Natural killer cell (primary cell): Measurements from ENCODE around the gene WDR89. TPM values are rescaled to one million over a fixed set of nuclear protein-coding genes. Genes with fewer than 3 reads are reported as not detected.

ENCODE experiments used
- ATAC-seq, 3 donors: fragments of 150-1000 bp in 2 of 3; fragments of 200-7000 bp in 1 of 3; cut with Tn5 transposase; 1 replicate in 1 of 3; 2 replicates in 2 of 3; pipeline ENCODE4 v1.10.0; 2021; ENCODE audit warnings: mild to moderate bottlenecking in 2 of 3, moderate library complexity in 2 of 3
- DNase-seq, 2 donors: peaks; one replicate each; pipeline versions ENCODE4 v3.0.0 to v3.0.0-alpha.2; 2013 to 2021; ENCODE audit warnings: mixed read lengths in 1 of 2
- H3K27ac ChIP-seq: one replicate; pipeline ENCODE4 v1.5.1; 2013; ENCODE audit warnings: mild to moderate bottlenecking, low read length
- H3K27me3 ChIP-seq: one replicate; pipeline ENCODE4 v1.6.1; 2013; ENCODE audit warnings: low read length; ENCODE audit not compliant: control insufficient read depth, insufficient read depth
- H3K36me3 ChIP-seq: one replicate; pipeline ENCODE4 v1.6.1; 2013; ENCODE audit warnings: low read length; ENCODE audit not compliant: control insufficient read depth, insufficient read depth
- H3K4me1 ChIP-seq: one replicate; pipeline ENCODE4 v1.6.1; 2013; ENCODE audit warnings: low read length; ENCODE audit not compliant: control insufficient read depth, insufficient read depth
- H3K4me3 ChIP-seq: one replicate; pipeline ENCODE4 v1.5.1; 2013; ENCODE audit warnings: low read length
- H3K9me3 ChIP-seq: one replicate; pipeline ENCODE4 v1.6.1; 2013; ENCODE audit warnings: low read length; ENCODE audit not compliant: control insufficient read depth, insufficient read depth
- H3K27ac Mint-ChIP-seq, 2 donors: one replicate each; pipeline ENCODE4 v1.8.0; 2022; ENCODE audit warnings: mild to moderate bottlenecking in 2 of 2, mixed read lengths in 2 of 2, moderate library complexity in 1 of 2
- H3K27me3 Mint-ChIP-seq, 2 donors: one replicate each; pipeline ENCODE4 v1.8.0; 2022; ENCODE audit warnings: low read depth in 2 of 2, mixed read lengths in 2 of 2
- H3K36me3 Mint-ChIP-seq: one replicate; pipeline ENCODE4 v1.8.0; 2022; ENCODE audit warnings: mixed read lengths
- H3K4me1 Mint-ChIP-seq, 2 donors: one replicate each; pipeline ENCODE4 v1.8.0; 2022; ENCODE audit warnings: mixed read lengths in 2 of 2
- H3K4me3 Mint-ChIP-seq: one replicate; pipeline ENCODE4 v1.8.0; 2022; ENCODE audit warnings: mild to moderate bottlenecking, moderate library complexity, mixed read lengths
- H3K9me3 Mint-ChIP-seq, 2 donors: one replicate each; pipeline ENCODE4 v1.8.0; 2022; ENCODE audit warnings: mixed read lengths in 2 of 2
- WGBS: methylation state at CpG from one replicate; pipeline ENCODE4 v1.1.7; 2013; ENCODE audit warnings: missing lambda C conversion rate; ENCODE audit not compliant: insufficient coverage; 5-methylcytosine and 5-hydroxymethylcytosine counted together
- intact Hi-C: fragments of 100-400 bp; cut with micrococcal nuclease; formaldehyde crosslinking; loops from one replicate; pipeline ENCODE4 v1.14.2; 2022
- total RNA-seq, 4 donors: library from RNA; stranded (reverse); fragments of 120-200 nt in 1 of 4; gene quantifications; one replicate each; pipeline versions ENCODE4 v1.2.3 to v1.2.4, GENCODE V29; 2013 to 2022
- TF ChIP-seq, protein P1 (sequence below): fragments of 200-600 bp; IDR thresholded peaks from one replicate; pipeline ENCODE4 v1.8.0; 2022; ENCODE audit warnings: antibody characterized with exemption

WDR89 gene
- total RNA-seq, 3 donors from 2014 or later (not counting 1 experiment from before 2014, with no cell fraction given) = 9.6 to 13.4 (median 10.7) TPM

DNA sequence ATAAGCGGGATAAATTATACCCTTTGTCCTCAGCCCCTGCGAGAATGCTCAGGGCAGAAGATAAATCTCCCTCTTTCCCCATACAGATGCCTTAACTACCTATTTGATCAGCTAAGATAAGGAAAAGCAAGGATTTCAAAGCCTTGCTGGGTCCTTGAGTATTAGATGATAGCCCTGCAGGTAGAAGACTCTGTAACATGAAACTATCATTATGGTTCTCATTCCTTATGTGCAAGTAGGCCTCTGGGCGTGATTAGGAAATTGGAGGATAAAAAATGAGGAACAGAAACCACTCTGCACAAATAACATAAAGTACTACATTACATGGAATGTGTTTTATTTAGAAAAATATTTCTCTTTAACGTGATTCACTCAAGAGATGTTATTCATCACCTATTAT is 14.5 kb upstream of the WDR89 start:
- Histone ChIP-seq H3K9me3 (no peaks in the 10 kb centered on the region), H3K27me3 (no peaks in the 10 kb centered on the region), H3K27ac (no peak overlapping the region), H3K4me3 (no peak overlapping the region), H3K4me1 (peaks cover 7% of the 10 kb centered on the region), H3K36me3 (no peaks in the 10 kb centered on the region)
- H3K36me3 Mint-ChIP-seq = no peaks in the 10 kb centered on the region
- H3K9me3 Mint-ChIP-seq = no peaks in the 10 kb centered on the region
- H3K4me3 Mint-ChIP-seq = no peak overlapping the region
- DNase-seq = no peak
- TF ChIP-seq, protein P1, sequence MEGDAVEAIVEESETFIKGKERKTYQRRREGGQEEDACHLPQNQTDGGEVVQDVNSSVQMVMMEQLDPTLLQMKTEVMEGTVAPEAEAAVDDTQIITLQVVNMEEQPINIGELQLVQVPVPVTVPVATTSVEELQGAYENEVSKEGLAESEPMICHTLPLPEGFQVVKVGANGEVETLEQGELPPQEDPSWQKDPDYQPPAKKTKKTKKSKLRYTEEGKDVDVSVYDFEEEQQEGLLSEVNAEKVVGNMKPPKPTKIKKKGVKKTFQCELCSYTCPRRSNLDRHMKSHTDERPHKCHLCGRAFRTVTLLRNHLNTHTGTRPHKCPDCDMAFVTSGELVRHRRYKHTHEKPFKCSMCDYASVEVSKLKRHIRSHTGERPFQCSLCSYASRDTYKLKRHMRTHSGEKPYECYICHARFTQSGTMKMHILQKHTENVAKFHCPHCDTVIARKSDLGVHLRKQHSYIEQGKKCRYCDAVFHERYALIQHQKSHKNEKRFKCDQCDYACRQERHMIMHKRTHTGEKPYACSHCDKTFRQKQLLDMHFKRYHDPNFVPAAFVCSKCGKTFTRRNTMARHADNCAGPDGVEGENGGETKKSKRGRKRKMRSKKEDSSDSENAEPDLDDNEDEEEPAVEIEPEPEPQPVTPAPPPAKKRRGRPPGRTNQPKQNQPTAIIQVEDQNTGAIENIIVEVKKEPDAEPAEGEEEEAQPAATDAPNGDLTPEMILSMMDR = no peak
- no peaks in the 10 kb centered on the region for H3K27me3 Mint-ChIP-seq
- no peak overlapping the region for H3K27ac Mint-ChIP-seq
- ATAC-seq = no peak
- no peaks in the 10 kb centered on the region for H3K4me1 Mint-ChIP-seq
- WGBS = 95% methylated on average over 2 of the region's 4 CpGs
- intact Hi-C loops = no loop called here

DNA sequence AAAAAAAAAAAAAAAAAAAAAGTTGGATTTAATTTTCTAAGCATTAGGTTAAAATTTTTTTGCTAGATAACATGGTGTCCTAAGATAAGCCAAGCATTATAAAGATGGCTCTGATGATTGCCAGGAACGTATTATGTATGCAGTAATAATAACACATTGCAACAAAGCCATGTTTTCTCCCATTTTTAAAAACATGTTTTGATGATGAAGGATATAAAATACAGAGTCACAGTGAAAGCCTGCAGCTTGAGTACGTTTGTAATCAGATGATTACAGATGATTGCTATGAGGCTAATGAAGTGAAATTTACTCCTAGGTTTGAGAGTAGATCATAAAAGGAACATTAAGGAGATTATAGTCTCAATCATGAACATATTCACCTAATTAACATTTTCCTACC is 13.3 kb upstream of the WDR89 start:
- no peaks in the 10 kb centered on the region for H3K36me3 Mint-ChIP-seq
- peaks cover 20% of the 10 kb centered on the region for H3K4me1 ChIP-seq
- H3K27me3 ChIP-seq = no peaks in the 10 kb centered on the region
- intact Hi-C loops = no loop called here
- no peak overlapping the region for H3K4me3 Mint-ChIP-seq
- H3K4me3 ChIP-seq = no peak overlapping the region
- ATAC-seq = no peak
- no peak overlapping the region for H3K27ac ChIP-seq
- H3K36me3 ChIP-seq = no peaks in the 10 kb centered on the region
- no peak overlapping the region for H3K27ac Mint-ChIP-seq
- H3K9me3 Mint-ChIP-seq = no peaks in the 10 kb centered on the region
- H3K4me1 Mint-ChIP-seq = peaks cover 9 to 10% of the 10 kb centered on the region in 2 donors
- TF ChIP-seq, protein P1 = no peak
- no peaks in the 10 kb centered on the region for H3K9me3 ChIP-seq
- no peak for DNase-seq
- WGBS = 100% methylated on average over 1 of the region's 2 CpGs
- no peaks in the 10 kb centered on the region for H3K27me3 Mint-ChIP-seq

DNA sequence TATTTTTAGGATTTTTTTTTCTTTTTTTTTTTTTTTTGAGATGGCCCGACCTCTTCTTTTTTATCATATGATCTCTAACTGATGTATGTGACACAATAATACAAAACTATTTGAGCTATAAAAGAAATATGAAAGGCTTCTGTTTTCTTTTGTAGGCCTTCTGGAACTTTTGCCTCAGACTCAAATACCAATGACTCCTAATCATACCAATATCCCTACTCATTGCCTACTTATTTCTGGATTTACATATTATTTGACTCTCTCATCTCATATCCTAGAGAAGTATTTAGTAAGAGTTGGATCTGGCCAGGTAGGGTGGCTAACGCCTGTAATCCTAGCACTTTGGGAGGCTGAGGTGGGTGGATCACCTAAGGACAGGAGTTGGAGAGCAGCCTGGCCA is 12.7 kb upstream of the WDR89 start:
- TF ChIP-seq, protein P1 = no peak
- ATAC-seq (no peak), DNase-seq (no peak)
- no peaks in the 10 kb centered on the region for H3K36me3 Mint-ChIP-seq
- H3K4me1 ChIP-seq = peaks cover 22% of the 10 kb centered on the region
- 100% methylated on average over 1 of the region's 2 CpGs for WGBS
- no peak overlapping the region for H3K27ac Mint-ChIP-seq
- H3K4me3 ChIP-seq = no peak overlapping the region
- intact Hi-C loops = no loop called here
- H3K36me3 ChIP-seq = no peaks in the 10 kb centered on the region
- H3K27me3 Mint-ChIP-seq = no peaks in the 10 kb centered on the region
- H3K27me3 ChIP-seq = no peaks in the 10 kb centered on the region
- peaks cover 14 to 15% of the 10 kb centered on the region in 2 donors for H3K4me1 Mint-ChIP-seq
- no peak overlapping the region for H3K27ac ChIP-seq
- no peaks in the 10 kb centered on the region for H3K9me3 ChIP-seq
- H3K4me3 Mint-ChIP-seq = no peak overlapping the region
- H3K9me3 Mint-ChIP-seq = no peaks in the 10 kb centered on the region

DNA sequence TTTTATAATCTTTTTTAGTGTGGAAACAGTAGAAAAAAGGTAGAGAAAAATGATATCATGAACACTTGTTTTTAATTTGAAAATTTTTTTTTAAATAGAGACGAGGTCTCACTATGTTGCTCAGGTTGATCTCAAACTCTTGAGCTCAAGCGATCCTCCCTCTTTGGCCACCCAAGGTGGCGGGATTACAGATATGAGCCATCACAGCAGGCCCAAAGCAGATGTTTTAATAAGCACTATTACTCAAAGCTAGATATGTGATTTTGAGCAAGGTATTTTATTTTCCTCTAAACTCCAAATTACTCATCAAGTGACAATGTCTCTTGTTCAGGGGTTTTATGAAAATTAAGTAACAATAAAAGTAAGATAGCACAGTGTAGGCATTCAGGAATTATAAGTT is 10.7 kb upstream of the WDR89 start:
- Histone ChIP-seq H3K4me3 (no peak overlapping the region), H3K27me3 (no peaks in the 10 kb centered on the region), H3K36me3 (no peaks in the 10 kb centered on the region), H3K9me3 (no peaks in the 10 kb centered on the region), H3K27ac (no peak overlapping the region), H3K4me1 (peaks cover 22% of the 10 kb centered on the region)
- WGBS = 93% methylated on average over 3 of the region's 3 CpGs
- TF ChIP-seq, protein P1 = no peak
- no peak for DNase-seq
- H3K9me3 Mint-ChIP-seq = no peaks in the 10 kb centered on the region
- peaks cover 14 to 15% of the 10 kb centered on the region in 2 donors for H3K4me1 Mint-ChIP-seq
- H3K4me3 Mint-ChIP-seq = peak overlapping the region; percentile 31
- intact Hi-C loops = no loop called here
- H3K27ac Mint-ChIP-seq = peak overlapping the region in 1 of 2 donors; percentile 63
- H3K27me3 Mint-ChIP-seq = no peaks in the 10 kb centered on the region
- no peaks in the 10 kb centered on the region for H3K36me3 Mint-ChIP-seq
- no peak for ATAC-seq
